ENCODE measurements around the gene AMBP.

Gene AMBP

DNA sequence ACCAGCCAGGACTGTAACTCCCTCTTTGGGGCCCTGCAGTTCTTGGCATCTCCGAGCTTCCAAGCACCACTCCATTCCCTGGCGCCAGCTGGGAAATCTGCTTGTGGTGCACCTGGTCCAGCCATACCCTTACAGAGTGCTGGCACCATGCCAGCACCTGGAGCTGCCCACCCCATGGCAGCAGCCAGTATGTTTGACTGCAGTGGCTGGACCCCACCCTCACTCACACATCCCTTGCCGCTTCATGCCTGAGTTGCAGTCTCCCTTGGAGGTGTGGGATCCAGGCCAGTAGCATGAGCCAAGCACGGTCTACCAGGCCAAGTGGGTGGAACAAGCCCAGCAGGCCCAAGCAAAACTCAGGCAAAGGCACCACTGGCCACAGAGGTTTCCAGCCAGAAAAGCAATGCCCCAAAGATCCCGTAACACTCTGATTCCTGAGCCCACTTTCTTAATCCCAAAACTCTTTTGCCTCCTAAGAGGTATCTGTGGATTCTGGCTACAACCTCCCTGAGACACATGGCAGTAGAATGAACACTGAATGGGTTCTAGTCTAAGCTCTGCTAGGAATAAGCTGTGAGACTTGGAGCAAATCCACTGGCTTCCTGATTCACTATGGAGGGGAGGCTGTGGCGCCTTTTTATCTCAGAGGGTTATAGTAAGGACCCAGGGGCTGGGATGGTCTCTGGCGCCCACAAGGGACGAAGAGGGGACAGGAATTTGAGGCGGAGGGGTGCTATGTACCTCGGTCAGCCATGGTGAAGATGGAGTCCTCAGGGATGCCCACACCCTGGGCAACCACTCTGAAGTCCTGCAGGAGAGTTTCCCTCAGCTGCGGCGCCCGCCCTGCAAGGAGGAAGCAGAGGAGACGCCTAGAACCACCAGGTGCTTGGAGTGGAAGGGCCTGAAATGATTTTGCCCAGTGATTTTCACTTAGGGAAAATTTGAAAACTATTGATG, 5.6 kb downstream of the AMBP start:
- no peaks in the 10 kb centered on the region for H3K4me1 ChIP-seq (ENCODE audit: control insufficient read depth, insufficient read depth, low read length)
- H3K27ac ChIP-seq (ENCODE audit: low read depth, low read length), result no peak overlapping the region

GRCh38 chr9:114071197-114071795, 6.8 kb downstream of the AMBP start:
- H3K4me3 ChIP-seq (ENCODE audit: low read length), result no peak overlapping the region
- no peaks in the 10 kb centered on the region for H3K4me1 ChIP-seq (ENCODE audit: control insufficient read depth, insufficient read depth, low read length)
- no peaks in the 10 kb centered on the region for H3K27me3 ChIP-seq (ENCODE audit: control insufficient read depth, insufficient read depth, low read length)
- no peaks in the 10 kb centered on the region for H3K36me3 ChIP-seq (ENCODE audit: control insufficient read depth, insufficient read depth, low read length)
- no peak overlapping the region for H3K27ac ChIP-seq (ENCODE audit: low read depth, low read length)
- no peak overlapping the region for H3K9ac ChIP-seq (ENCODE audit: low read length)

More for the DNA sequence above, 5.6 kb downstream of the AMBP start:
- peaks cover 5% of the 10 kb centered on the region for H3K27me3 ChIP-seq (ENCODE audit: control insufficient read depth, insufficient read depth, low read length)
- no peak overlapping the region for H3K9ac ChIP-seq (ENCODE audit: low read length)
- no peak overlapping the region for H3K4me3 ChIP-seq (ENCODE audit: low read length)
- H3K36me3 ChIP-seq (ENCODE audit: control insufficient read depth, insufficient read depth, low read length), result no peaks in the 10 kb centered on the region

- Histone ChIP-seq H3K4me1 (ENCODE audit: control insufficient read depth, insufficient read depth, low read length) (no peaks in the 10 kb centered on the region), H3K36me3 (ENCODE audit: control insufficient read depth, insufficient read depth, low read length) (no peaks in the 10 kb centered on the region), H3K4me3 (ENCODE audit: low read length) (no peak overlapping the region), H3K27ac (ENCODE audit: low read depth, low read length) (no peak overlapping the region), H3K9ac (ENCODE audit: low read length) (no peak overlapping the region), H3K27me3 (ENCODE audit: control insufficient read depth, insufficient read depth, low read length) (no peaks in the 10 kb centered on the region)
Observed at GRCh38 chr9:114070188-114071103, 7.7 kb downstream of the AMBP start.

GRCh38 chr9:114069476-114070187, 8.5 kb downstream of the AMBP start:
- Histone ChIP-seq H3K27me3 (ENCODE audit: control insufficient read depth, insufficient read depth, low read length) (no peaks in the 10 kb centered on the region), H3K36me3 (ENCODE audit: control insufficient read depth, insufficient read depth, low read length) (no peaks in the 10 kb centered on the region), H3K9ac (ENCODE audit: low read length) (no peak overlapping the region)

DNA sequence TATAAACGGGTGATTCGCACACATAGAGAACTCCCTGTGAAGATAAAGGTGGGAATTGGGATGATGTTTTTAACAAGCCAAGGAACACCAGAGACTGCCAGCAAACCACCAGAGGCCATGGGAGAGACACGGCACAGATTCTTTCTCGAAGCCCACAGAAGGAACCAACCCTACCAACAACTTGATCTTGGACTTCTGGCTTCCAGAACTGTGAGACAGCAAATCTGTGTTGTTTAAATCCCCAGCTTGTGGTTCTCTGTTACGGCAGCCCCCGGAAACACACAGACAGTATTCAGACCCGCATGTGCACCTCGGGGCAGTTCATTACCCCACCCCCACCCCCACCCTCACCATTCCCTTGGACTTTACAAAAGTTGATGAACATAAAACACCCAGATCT, 12.8 kb downstream of the AMBP start:
- no peak overlapping the region for H3K27ac ChIP-seq (ENCODE audit: low read depth, low read length)
- no peaks in the 10 kb centered on the region for H3K4me1 ChIP-seq (ENCODE audit: control insufficient read depth, insufficient read depth, low read length)
- H3K9ac ChIP-seq (ENCODE audit: low read length), result no peak overlapping the region
- H3K4me3 ChIP-seq (ENCODE audit: low read length), result no peak overlapping the region
- no peaks in the 10 kb centered on the region for H3K36me3 ChIP-seq (ENCODE audit: control insufficient read depth, insufficient read depth, low read length)
- no peaks in the 10 kb centered on the region for H3K27me3 ChIP-seq (ENCODE audit: control insufficient read depth, insufficient read depth, low read length)

More at GRCh38 chr9:114069476-114070187, 8.5 kb downstream of the AMBP start:
- Histone ChIP-seq H3K4me3 (ENCODE audit: low read length) (no peak overlapping the region), H3K4me1 (ENCODE audit: control insufficient read depth, insufficient read depth, low read length) (no peaks in the 10 kb centered on the region), H3K27ac (ENCODE audit: low read depth, low read length) (no peak overlapping the region)

- no peak overlapping the region for H3K9ac ChIP-seq (ENCODE audit: low read length)
- H3K36me3 ChIP-seq (ENCODE audit: control insufficient read depth, insufficient read depth, low read length), result no peaks in the 10 kb centered on the region
- H3K27ac ChIP-seq (ENCODE audit: low read depth, low read length), result no peak overlapping the region
- H3K27me3 ChIP-seq (ENCODE audit: control insufficient read depth, insufficient read depth, low read length), result no peaks in the 10 kb centered on the region
- H3K4me1 ChIP-seq (ENCODE audit: control insufficient read depth, insufficient read depth, low read length), result no peaks in the 10 kb centered on the region
- no peak overlapping the region for H3K4me3 ChIP-seq (ENCODE audit: low read length)
Observed at GRCh38 chr9:114061830-114062474, 16.1 kb downstream of the AMBP start.

GRCh38 chr9:114061292-114061691, 16.8 kb downstream of the AMBP start:
- H3K4me1 ChIP-seq (ENCODE audit: control insufficient read depth, insufficient read depth, low read length), result no peaks in the 10 kb centered on the region
- no peaks in the 10 kb centered on the region for H3K36me3 ChIP-seq (ENCODE audit: control insufficient read depth, insufficient read depth, low read length)
- no peak overlapping the region for H3K4me3 ChIP-seq (ENCODE audit: low read length)
- no peak overlapping the region for H3K9ac ChIP-seq (ENCODE audit: low read length)
- no peak overlapping the region for H3K27ac ChIP-seq (ENCODE audit: low read depth, low read length)
- H3K27me3 ChIP-seq (ENCODE audit: control insufficient read depth, insufficient read depth, low read length), result no peaks in the 10 kb centered on the region

DNA sequence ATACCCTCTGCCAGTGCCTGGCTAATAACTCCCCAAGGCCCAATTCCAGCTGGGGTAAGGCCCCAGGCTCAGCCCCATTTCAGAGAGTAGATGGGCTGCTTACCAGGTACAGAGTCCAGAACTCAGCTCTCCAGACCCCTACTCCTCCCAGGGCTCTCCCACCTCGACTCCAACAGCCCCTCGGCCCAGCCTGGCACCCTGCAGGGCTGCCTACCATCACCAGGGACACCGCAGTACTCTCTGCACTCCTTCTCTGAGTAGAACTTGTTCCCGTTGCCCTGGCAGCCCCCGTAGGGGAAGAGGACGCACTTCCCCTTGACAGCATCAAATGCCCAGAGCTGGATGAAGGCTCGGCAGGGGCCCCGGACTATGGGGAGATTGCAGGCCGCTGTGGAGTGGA, 17.4 kb downstream of the AMBP start:
- H3K27ac ChIP-seq (ENCODE audit: low read depth, low read length), result no peak overlapping the region
- no peak overlapping the region for H3K4me3 ChIP-seq (ENCODE audit: low read length)
- H3K9ac ChIP-seq (ENCODE audit: low read length), result no peak overlapping the region
- no peaks in the 10 kb centered on the region for H3K4me1 ChIP-seq (ENCODE audit: control insufficient read depth, insufficient read depth, low read length)
- H3K36me3 ChIP-seq (ENCODE audit: control insufficient read depth, insufficient read depth, low read length), result no peaks in the 10 kb centered on the region
- no peaks in the 10 kb centered on the region for H3K27me3 ChIP-seq (ENCODE audit: control insufficient read depth, insufficient read depth, low read length)

DNA sequence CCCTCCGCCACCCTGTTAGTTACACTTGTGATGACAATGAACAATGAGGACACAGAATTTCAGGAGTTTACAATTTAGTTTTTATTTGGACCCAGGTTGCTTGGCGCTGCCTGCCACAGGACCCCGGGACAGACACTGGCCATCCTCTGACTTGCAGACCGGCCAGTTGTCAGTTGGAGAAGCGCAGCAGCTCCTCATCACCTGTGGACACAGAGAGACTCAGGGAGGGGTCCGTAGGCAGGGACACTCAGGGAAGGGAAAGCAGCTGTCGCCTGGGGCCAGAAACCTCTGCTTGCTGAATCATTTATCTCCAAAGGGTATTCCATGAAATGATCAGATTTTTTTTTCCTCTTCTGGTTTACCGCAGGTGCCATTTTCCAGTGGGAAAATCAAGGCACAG, 18.0 kb downstream of the AMBP start:
- H3K27ac ChIP-seq (ENCODE audit: low read depth, low read length), result no peak overlapping the region
- H3K36me3 ChIP-seq (ENCODE audit: control insufficient read depth, insufficient read depth, low read length), result no peaks in the 10 kb centered on the region
- H3K27me3 ChIP-seq (ENCODE audit: control insufficient read depth, insufficient read depth, low read length), result no peaks in the 10 kb centered on the region
- no peak overlapping the region for H3K4me3 ChIP-seq (ENCODE audit: low read length)
- no peak overlapping the region for H3K9ac ChIP-seq (ENCODE audit: low read length)
- H3K4me1 ChIP-seq (ENCODE audit: control insufficient read depth, insufficient read depth, low read length), result no peaks in the 10 kb centered on the region

DNA sequence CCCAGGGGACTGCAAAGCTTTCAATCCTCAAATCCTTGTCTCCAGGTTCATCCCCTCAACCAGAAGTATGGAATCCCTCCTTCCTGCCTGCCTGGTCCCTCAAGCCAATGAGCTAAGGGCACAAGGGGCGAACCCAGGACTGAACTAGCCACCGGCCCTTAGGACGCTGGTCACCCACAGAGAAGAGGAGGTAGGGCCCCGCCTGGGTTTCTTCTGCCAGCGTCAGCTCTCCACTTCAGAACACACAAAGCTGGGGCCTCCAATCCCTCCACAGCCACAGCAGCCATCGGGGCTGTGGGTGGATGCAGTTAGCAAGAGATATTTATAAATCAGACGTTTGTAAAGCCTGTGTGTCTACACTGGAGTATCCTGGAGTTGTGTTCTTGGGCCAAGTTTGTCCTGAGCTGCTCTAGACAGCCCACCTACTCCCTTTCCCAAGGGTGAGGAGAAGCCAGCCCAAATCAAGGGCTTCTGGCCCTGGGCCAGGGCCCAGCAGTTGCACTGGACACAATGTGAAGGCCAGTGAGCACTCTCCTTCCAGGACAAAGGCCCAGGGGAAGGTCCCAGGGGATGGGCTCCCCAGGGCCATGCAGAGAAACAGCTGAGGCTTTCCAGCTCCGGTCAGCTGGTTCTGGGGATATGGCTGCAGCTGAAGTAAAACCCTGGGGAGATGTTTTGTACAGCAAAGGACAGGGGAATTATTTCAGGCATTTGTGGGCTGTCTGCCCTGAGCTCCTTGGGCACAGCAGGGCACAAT, 18.9 kb downstream of the AMBP start:
- Histone ChIP-seq H3K4me3 (ENCODE audit: low read length) (no peak overlapping the region), H3K36me3 (ENCODE audit: control insufficient read depth, insufficient read depth, low read length) (no peaks in the 10 kb centered on the region), H3K27ac (ENCODE audit: low read depth, low read length) (no peak overlapping the region), H3K4me1 (ENCODE audit: control insufficient read depth, insufficient read depth, low read length) (no peaks in the 10 kb centered on the region), H3K27me3 (ENCODE audit: control insufficient read depth, insufficient read depth, low read length) (no peaks in the 10 kb centered on the region), H3K9ac (ENCODE audit: low read length) (no peak overlapping the region)

DNA sequence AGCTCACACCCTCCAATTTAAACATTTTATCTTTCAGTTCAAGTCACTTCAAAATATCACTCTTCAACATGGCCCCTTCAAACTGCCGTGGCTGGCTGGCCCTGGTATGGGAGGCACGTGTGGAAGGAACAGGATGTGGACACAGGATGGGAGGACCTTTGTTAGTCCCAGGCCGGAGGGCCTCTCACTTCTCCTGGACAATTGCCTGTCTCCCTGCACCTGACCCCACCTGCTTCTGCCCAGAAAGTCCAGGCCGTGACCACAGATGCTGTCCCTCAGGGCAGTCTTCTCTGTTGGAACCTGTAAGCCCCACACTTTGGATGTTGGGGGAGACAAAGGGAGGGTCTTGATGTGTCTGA, 19.4 kb downstream of the AMBP start:
- no peak overlapping the region for H3K9ac ChIP-seq (ENCODE audit: low read length)
- H3K4me3 ChIP-seq (ENCODE audit: low read length), result no peak overlapping the region
- no peak overlapping the region for H3K27ac ChIP-seq (ENCODE audit: low read depth, low read length)
- no peaks in the 10 kb centered on the region for H3K4me1 ChIP-seq (ENCODE audit: control insufficient read depth, insufficient read depth, low read length)
- no peaks in the 10 kb centered on the region for H3K27me3 ChIP-seq (ENCODE audit: control insufficient read depth, insufficient read depth, low read length)
- H3K36me3 ChIP-seq (ENCODE audit: control insufficient read depth, insufficient read depth, low read length), result no peaks in the 10 kb centered on the region

Data from rectal smooth muscle tissue (tissue), 1 donor.